GM19025 (cell line): ENCODE measurements around the gene SARS1.

Experiments used
- ATAC-seq: cut with Tn5 transposase; IDR thresholded peaks from one replicate; pipeline ENCODE4 v1.9.1; 2021; ENCODE audit warnings: mild to moderate bottlenecking, low read depth, moderate library complexity; ENCODE audit not compliant: unreplicated experiment

The SARS1 gene

GRCh38 chr1:109191891-109192290 is 21.8 kb upstream of the SARS1 start:
- ATAC-seq: no peak

GRCh38 chr1:109192433-109192832 is 21.3 kb upstream of the SARS1 start:
- no peak for ATAC-seq

GRCh38 chr1:109193653-109194590 is 19.8 kb upstream of the SARS1 start:
- ATAC-seq: no peak

- ATAC-seq: no peak
Observed at GRCh38 chr1:109197158-109198042, 16.3 kb upstream of the SARS1 start.

GRCh38 chr1:109198043-109198695 is 15.5 kb upstream of the SARS1 start:
- no peak for ATAC-seq

- ATAC-seq: no peak
Observed at GRCh38 chr1:109198745-109199144, 15.0 kb upstream of the SARS1 start.

- no peak for ATAC-seq
Observed at GRCh38 chr1:109199710-109200109, 14.0 kb upstream of the SARS1 start.

GRCh38 chr1:109201123-109201703 is 12.5 kb upstream of the SARS1 start:
- ATAC-seq: no peak

- ATAC-seq: no peak
Observed at GRCh38 chr1:109204484-109204883, 9.2 kb upstream of the SARS1 start.

GRCh38 chr1:109206339-109206738 is 7.4 kb upstream of the SARS1 start:
- ATAC-seq: no peak

- no peak for ATAC-seq
Observed at GRCh38 chr1:109207467-109208103, 6.1 kb upstream of the SARS1 start.

- ATAC-seq: no peak
Observed at GRCh38 chr1:109208394-109208793, 5.3 kb upstream of the SARS1 start.

- ATAC-seq: no peak
Observed at GRCh38 chr1:109208836-109209463, 4.8 kb upstream of the SARS1 start.

- ATAC-seq: no peak
Observed at GRCh38 chr1:109210058-109210457, 3.7 kb upstream of the SARS1 start.

GRCh38 chr1:109213345-109213823 is 334 bp upstream of the SARS1 start:
- no peak for ATAC-seq

GRCh38 chr1:109214695-109215623 is 1.2 kb downstream of the SARS1 start:
- ATAC-seq: no peak

- ATAC-seq: no peak
Observed at GRCh38 chr1:109216662-109217061, 2.9 kb downstream of the SARS1 start.

GRCh38 chr1:109218516-109218915 is 4.8 kb downstream of the SARS1 start:
- no peak for ATAC-seq
